GM23338 (cell line): Measurements from ENCODE around the gene ABCA7.

Experiments used
- CREB1 ChIP-seq: fragments of 250-450 bp; sonication (Bioruptor Pico); IDR thresholded peaks from 2 replicates; pipeline ENCODE4 v1.5.0; 2020; ENCODE audit warnings: low read depth, mild to moderate bottlenecking, moderate library complexity
- EZH2 ChIP-seq: fragments of 200-600 bp; sonication (generic); IDR thresholded peaks from one replicate; pipeline ENCODE4 v1.8.0; 2017; ENCODE audit warnings: antibody characterized with exemption, mild to moderate bottlenecking, low read depth; ENCODE audit not compliant: unreplicated experiment
- EZH2phosphoT487 ChIP-seq: fragments of 200-600 bp; sonication (generic); IDR thresholded peaks from one replicate; pipeline ENCODE4 v1.8.1; 2018; ENCODE audit warnings: antibody characterized with exemption; ENCODE audit not compliant: unreplicated experiment
- NANOG ChIP-seq: IDR thresholded peaks from 2 replicates; pipeline ENCODE4 v1.6.1; 2016; ENCODE audit warnings: antibody characterized with exemption, borderline replicate concordance
- POLR2AphosphoS5 ChIP-seq: IDR thresholded peaks from 2 replicates; pipeline ENCODE4 v1.6.1; 2016; ENCODE audit warnings: antibody characterized with exemption, low read depth
- TF ChIP-seq, protein P1 (sequence below), 2 experiments: fragments of 200-600 bp in 1 of 2; sonication (generic) in 1 of 2; conservative IDR thresholded peaks; 2 replicates each; pipeline versions ENCODE4 v1.5.1 to v1.6.1; 2016 to 2017; ENCODE audit warnings: antibody characterized with exemption in 2 of 2, low read depth in 2 of 2, mild to moderate bottlenecking in 2 of 2, moderate library complexity in 1 of 2
- TF ChIP-seq, protein P2 (sequence below): IDR thresholded peaks from 2 replicates; pipeline ENCODE4 v1.6.1; 2016; ENCODE audit warnings: antibody characterized with exemption
- TF ChIP-seq, protein P3 (sequence below): IDR thresholded peaks from one replicate; pipeline ENCODE4 v1.6.1; 2018; ENCODE audit warnings: antibody characterized with exemption; ENCODE audit not compliant: unreplicated experiment

DNA sequence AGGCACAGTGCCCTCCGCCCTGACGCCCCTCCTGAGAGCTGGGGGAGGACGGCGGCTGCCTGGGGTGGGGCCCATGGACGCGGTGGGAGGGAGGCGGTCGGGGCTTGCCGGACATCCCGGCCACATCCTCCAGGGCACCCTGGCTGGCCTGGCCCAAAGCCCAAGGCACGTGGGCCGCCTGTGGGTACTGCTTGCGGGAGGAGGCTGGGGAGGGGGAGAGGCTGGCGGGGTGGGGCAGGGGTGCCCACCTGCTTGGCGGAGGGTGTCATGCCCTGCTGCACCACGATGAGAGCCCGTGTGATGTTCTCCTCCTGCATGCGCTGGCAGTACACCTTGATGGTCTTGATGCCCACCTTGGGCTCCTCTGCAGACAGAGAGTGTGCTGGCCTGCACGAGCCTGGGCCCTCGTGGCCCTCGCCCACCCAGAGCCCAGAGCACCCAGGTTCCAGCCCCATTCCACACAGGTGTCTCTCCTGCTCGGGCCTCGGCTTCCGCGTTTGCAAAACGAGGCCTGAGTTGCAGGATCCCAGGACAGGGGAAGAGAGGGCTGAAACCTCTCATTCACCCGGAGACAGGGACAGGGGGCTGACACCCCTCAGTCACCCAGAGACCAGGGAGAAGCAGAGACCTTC lies 51.8 kb downstream of the ABCA7 start:
- TF ChIP-seq, protein P1, sequence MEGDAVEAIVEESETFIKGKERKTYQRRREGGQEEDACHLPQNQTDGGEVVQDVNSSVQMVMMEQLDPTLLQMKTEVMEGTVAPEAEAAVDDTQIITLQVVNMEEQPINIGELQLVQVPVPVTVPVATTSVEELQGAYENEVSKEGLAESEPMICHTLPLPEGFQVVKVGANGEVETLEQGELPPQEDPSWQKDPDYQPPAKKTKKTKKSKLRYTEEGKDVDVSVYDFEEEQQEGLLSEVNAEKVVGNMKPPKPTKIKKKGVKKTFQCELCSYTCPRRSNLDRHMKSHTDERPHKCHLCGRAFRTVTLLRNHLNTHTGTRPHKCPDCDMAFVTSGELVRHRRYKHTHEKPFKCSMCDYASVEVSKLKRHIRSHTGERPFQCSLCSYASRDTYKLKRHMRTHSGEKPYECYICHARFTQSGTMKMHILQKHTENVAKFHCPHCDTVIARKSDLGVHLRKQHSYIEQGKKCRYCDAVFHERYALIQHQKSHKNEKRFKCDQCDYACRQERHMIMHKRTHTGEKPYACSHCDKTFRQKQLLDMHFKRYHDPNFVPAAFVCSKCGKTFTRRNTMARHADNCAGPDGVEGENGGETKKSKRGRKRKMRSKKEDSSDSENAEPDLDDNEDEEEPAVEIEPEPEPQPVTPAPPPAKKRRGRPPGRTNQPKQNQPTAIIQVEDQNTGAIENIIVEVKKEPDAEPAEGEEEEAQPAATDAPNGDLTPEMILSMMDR (conservative IDR thresholded peaks at IDR 0.05; ENCODE audit: low read depth in 2 of 2), result no peak
- TF ChIP-seq, protein P2, sequence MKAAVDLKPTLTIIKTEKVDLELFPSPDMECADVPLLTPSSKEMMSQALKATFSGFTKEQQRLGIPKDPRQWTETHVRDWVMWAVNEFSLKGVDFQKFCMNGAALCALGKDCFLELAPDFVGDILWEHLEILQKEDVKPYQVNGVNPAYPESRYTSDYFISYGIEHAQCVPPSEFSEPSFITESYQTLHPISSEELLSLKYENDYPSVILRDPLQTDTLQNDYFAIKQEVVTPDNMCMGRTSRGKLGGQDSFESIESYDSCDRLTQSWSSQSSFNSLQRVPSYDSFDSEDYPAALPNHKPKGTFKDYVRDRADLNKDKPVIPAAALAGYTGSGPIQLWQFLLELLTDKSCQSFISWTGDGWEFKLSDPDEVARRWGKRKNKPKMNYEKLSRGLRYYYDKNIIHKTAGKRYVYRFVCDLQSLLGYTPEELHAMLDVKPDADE, result no peak
- TF ChIP-seq EZH2, result no peak
- no peak for TF ChIP-seq POLR2AphosphoS5
- no peak for TF ChIP-seq EZH2phosphoT487
- TF ChIP-seq, protein P3, sequence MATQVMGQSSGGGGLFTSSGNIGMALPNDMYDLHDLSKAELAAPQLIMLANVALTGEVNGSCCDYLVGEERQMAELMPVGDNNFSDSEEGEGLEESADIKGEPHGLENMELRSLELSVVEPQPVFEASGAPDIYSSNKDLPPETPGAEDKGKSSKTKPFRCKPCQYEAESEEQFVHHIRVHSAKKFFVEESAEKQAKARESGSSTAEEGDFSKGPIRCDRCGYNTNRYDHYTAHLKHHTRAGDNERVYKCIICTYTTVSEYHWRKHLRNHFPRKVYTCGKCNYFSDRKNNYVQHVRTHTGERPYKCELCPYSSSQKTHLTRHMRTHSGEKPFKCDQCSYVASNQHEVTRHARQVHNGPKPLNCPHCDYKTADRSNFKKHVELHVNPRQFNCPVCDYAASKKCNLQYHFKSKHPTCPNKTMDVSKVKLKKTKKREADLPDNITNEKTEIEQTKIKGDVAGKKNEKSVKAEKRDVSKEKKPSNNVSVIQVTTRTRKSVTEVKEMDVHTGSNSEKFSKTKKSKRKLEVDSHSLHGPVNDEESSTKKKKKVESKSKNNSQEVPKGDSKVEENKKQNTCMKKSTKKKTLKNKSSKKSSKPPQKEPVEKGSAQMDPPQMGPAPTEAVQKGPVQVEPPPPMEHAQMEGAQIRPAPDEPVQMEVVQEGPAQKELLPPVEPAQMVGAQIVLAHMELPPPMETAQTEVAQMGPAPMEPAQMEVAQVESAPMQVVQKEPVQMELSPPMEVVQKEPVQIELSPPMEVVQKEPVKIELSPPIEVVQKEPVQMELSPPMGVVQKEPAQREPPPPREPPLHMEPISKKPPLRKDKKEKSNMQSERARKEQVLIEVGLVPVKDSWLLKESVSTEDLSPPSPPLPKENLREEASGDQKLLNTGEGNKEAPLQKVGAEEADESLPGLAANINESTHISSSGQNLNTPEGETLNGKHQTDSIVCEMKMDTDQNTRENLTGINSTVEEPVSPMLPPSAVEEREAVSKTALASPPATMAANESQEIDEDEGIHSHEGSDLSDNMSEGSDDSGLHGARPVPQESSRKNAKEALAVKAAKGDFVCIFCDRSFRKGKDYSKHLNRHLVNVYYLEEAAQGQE, result no peak
- TF ChIP-seq CREB1 (CRISPR knock-in tag), result no peak
- no peak for TF ChIP-seq NANOG
